ENCODE results near the gene DHX34.

- no peak for TF ChIP-seq CTCF (tag by site-specific recombination; IDR thresholded peaks at IDR 0.05)
- no peak for TF ChIP-seq ZBTB7A (tag by site-specific recombination; IDR thresholded peaks at IDR 0.05; ENCODE audit: low read depth)
- no peak for TF ChIP-seq ZNF621 (tag by site-specific recombination; IDR thresholded peaks at IDR 0.05)
- no peak for TF ChIP-seq YY1 (tag by site-specific recombination; IDR thresholded peaks at IDR 0.05)
These were observed 28.9 kb upstream of the DHX34 start for GRCh38 chr19:47319923-47320871.
